ENCODE results near the gene BTBD3.

BTBD3 gene

DNA sequence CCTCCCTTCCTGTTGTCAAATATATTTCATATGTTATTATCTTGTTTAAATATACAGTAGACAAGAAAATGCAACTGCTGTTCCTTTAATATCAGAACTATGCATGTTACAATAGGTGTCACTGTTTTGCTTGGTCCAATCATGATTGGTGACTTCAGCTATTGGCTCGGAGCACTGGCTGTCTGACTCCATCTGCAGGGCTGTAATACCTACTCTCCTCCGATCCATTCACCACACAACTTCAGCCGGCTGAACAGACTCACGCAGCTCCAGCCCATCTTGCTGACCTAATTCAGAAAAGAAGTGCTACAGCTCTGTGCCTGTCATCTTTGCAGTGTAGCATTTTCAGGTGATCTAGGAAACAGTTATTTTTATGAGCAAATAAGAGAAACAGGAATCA is at the start of gene BTBD3:
Gene BTBD3 (plus strand): TSS at position 231 of the 400 bp plus-strand sequence. CDS start 383 bp downstream, outside the sequence.
- DNase-seq (ENCODE audit: low read depth) = no peak

DNA sequence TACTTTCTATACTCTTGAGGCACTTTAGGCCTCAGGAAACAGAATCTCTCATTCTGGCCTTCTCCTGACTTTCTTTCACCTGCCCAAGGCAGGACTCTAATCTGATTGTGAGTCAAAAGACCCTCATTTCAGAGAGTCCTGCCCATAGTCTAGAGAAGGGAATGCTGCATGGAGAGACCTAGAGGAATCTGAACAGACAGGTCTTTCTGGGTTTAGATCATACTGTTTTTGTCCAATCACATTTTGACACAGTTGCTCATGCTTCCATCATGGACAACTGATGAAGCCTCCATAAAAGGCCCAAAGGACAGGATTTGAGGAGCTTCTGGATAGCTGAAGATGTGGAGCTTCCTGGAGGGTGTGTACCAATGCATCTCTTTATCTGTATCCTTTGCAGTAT is 48.1 kb upstream of the BTBD3 start:
- no peak for DNase-seq (ENCODE audit: low read depth)

DNA sequence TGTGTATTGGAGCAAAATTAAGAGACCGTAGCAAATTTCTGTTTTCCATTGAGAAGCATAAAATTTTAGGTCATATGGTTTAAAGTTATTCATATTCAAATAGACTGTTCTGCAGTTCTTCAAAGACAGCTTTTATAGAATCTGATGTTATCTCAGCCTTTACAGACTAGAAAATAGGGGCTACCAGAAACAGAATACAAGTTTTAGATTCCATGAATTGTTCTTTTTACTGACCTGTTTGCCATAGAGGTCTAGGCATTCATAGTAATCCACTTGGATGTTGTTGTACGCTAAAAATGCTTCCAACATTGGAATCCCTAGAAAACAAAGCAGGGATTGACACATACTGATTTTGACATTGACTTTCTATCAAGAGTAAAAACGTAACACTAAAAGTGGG is 47.3 kb upstream of the BTBD3 start:
- no peak for DNase-seq (ENCODE audit: low read depth)

DNA sequence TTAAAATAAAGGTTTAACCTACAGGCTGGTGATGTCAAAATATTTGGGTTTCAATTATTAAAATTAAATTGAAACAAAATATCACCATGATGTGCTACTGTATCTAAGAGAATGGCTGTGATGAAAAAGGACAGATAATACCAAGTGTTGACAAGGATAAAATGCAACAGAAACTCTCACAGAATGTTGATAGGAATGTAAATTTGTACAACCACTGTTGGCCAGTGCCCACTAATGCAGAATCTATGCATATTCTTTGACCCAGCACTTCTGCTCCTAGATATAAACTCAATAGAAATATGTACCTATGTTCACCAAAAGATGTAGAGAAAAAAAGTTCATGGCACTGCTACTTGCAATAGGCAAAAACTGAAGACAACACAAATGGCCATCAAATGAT is 41.1 kb upstream of the BTBD3 start:
- DNase-seq (ENCODE audit: low read depth) = no peak

DNA sequence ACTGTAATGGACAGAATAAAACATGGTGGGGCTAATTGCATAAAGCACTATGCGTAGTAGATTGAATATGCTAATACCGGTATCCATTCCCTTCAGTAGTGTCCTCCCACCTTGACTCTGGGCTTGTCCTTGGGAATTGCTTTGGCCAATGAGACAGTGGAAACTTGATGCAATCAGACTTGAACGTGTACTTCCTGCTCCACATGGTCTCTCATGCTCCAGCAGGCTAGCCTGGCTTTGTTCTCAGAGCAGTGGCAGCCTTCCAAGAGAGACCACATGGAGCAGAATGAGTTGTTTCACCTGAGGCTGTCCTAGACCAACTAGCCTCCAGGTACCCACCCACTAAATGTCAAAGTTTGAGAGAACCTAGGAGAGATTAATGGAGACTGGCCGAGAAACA is 37.0 kb upstream of the BTBD3 start:
- no peak for DNase-seq (ENCODE audit: low read depth)

DNA sequence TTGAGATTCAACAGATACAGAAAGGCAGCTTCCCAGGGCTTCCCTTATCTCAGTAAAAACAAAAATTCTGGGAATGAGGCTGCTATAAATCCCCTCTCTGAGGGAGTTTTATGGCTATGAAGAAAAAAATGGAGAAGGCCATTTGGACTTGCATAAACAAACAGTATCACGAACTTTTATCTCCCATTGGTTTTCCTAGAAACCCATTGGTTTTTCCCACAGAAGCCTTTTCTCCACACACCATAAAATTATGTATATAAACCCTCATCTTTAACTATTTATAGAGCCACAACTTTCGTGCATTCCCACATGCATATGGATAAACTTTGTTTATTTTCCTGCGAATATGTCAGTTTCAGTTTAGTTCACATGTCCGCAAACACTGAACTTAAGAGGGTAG is 36.2 kb upstream of the BTBD3 start:
- DNase-seq (ENCODE audit: low read depth) = no peak

DNA sequence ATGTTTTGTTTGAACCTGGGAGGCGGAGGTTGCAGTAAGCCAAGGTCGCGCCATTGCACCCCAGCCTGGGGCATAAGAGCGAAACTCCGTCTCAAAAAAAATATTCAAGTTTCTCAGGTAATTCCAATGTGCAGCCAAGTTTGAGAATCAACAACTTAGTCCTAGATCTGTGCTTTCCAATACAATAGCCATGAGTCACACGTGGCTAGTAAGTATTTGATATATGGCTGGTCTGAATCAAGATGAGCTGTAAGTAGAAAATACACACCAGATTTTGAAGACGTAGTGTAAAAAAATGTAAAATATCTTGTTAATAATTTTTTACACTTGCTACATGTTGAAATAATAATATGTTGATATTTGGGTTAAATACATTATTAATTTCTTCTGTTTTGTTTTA is 35.0 kb upstream of the BTBD3 start:
- no peak for DNase-seq (ENCODE audit: low read depth)

DNA sequence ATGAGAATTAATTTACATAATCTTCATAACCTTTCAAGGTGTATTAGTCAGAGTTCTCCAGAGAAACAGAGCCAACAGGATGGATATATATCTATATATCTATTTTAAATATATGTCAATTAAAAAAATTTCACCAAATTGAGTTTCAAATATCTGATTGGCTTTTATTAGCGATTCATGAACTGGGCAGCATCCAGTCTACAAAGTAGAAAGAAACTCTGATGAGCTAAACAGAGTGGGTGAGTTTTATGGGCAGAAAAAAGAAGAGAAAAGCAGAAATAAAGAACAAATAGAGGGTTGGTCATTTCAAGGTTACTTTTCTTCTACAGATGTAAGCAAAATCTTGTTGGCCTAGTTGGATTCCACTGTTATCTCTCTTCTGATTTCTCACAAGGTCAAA is 29.0 kb upstream of the BTBD3 start:
- DNase-seq (ENCODE audit: low read depth) = no peak

DNA sequence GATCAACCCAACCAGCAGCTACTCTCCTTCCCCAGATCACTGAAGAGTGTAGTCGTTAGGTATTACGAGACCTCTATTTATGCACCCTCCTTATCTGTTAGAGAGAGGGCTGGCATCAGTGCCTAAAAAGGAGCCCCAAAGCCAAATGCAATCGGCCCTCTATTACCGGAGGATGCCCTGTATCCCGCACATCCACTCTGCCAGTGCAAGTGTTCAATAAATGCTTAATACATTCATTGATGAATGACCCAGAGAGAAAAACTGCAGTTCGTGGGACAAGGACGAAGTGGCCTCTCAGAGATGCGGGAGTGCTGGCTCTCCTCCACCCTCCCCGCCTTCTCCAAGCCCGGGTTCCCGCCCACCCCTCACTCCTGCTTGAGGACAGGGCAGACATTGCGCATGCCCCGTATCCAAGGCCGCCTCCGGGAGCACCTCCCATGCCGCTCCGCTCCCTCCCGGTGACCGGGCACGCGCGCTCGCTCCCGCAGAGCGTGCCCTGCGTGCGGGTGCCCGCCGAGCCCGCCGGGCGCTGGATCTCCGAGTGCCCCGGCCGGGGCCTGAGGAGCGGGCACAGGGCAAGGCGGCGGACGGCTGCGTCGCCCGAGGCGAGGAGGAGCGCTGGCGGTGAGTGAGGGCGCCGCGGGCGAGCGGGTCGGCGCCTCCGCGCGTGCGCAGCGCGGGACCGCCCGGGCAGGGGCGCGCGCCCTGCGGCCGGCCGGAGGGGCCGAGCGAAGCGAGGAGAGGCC is 27.2 kb upstream of the BTBD3 start:
- DNase-seq (ENCODE audit: low read depth) = no peak

DNA sequence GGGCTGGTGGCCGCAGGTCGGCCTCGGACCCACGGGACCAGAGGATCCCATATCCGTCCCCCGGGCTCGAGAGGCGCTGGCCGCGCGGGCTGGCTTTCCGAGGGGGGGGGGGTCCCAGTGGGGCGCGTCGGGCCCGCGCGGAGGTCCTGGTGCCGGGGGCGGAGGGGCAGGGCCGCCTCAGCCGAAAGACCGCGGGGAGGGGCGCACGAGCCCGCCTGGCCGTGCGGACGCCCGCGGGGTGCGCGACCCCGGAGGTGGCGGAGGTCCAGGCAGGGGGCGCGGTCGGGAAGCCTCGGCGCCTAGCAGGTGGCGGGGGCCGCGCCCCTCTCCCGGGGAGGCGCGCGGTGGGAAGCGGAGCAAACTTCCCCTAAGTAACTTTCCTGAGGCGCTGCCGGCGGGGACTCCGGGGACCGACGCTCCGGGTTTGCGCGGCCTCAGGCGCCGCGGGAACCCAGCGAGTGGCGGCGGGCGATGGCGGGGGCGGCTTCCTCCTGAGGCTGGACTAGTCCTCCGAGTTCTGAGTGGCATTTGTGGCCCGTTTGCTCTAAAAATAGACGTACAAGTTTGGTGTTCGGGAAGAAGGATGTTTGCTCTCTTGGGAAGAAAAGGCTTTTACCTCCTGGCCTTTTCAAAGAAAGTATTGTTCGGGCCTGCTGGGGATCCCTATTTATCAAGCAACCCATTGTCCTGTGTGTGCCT is 26.5 kb upstream of the BTBD3 start:
- no peak for DNase-seq (ENCODE audit: low read depth)

DNA sequence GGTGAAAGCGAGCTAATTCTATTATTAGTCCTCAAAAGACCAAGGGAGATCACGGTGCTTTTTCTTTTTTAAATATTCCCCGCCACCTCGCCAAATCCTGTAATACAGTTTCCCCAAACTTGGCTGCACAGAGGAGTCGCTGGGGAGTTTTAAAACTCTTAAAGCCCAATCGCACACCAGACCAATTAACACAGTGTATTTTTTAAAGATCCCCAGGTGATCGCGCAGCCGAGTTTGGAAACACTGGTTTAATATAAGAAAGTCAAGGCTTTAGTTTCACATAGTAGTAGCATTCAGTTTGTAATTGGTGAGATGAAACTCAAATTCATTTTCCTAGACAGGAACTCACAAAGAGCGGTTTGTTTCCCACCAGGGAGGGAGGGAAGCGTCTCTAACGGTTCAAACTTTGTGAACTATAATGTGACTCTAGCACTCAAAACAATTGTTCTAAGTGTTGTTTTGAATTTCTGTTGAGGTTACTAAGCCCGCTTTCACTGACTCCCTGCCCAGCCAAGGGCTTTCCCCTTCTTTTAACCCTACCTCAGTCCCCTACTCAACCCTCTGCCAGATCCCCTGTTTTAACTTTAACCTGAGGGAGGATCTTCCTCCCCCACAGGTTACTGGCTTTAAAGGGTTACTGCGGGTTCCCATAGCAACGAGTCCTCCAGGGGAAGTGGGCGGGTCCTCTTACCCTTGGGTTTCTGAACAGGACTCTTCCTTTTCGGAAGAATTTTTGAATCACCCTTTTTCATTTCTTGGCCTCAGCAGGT is 25.7 kb upstream of the BTBD3 start:
- DNase-seq (ENCODE audit: low read depth) = no peak

DNA sequence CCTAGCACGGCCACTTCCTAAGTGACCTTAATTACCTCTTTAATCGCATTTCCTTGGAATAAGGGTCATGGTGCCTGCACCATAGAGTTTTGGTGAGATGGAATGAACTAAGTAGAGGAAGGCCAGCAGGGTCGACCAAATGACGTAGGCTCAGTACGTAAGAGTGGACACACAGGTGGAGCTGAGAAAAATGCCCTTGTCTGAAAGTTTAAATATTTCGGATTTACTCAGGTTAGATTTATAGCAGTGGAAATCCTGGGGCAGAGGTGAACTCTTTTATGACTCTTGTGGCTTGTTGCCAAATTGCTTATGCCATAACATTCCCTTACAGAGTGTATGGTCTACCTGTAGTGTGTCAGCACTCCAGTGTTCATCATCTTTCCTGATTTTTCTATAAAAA is 23.6 kb upstream of the BTBD3 start:
- DNase-seq (ENCODE audit: low read depth) = no peak

DNA sequence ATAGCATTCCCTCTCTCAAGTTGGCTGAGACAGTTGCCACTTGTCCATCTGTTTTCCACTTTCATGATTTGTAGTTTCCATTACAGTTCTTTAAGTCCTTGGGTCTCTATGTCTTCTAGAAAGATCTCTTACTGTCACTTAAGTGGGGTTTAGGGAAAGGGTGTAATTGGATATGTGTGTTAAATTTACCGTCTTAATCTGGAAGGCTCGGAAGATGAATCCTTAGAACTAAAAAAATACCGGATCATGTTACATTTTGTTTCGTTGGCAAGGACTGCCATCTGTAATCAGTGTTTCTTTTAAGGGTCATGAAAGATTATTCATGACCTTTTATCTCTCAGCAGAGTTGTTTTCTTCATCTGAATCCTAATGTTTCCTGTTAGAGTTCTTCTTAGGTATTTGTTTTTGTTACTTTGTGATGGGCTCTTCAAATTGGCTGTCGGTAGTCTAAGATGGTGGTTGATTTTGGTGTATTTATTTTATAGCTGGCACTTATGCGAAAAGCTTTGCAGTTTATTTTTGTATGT is 21.8 kb upstream of the BTBD3 start:
- DNase-seq (ENCODE audit: low read depth) = no peak

DNA sequence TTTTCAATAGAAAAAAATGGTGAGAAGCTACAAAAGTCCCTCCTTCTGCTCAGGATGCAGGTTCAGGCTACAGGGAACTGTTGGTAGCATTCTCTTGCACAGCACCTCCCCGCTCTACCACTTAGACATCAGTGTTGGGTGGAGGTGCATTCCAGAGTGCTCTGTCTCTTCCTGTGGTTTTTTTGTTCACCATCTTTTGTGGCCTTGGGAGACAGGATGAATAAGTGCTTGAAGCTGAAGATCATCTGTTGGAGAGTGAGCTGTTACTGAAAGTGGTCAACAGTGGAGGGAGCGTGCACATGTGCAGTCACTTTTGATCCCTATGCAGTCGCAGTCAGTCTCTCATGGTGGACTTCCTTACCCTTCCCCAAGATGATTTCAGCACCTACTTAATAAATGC is 16.6 kb upstream of the BTBD3 start:
- DNase-seq (ENCODE audit: low read depth) = no peak

DNA sequence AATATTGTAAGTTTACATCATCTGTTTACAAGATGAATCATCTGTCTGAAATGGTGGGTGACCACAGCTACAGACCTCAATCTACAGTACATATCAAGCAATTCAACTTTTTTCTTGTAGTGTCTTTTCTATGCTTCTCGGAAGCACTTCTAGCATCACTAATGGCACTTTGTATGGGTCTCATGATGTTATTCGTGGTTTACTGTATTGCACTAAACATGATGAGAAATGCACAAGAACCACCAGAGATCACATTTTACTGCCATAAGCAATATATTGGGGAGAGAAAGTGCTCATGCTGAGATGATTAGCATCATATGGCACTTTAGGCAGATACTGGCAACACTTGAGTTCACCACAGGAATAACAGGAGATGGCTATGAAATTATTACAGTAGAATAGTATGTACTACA is 15.4 kb upstream of the BTBD3 start:
- DNase-seq (ENCODE audit: low read depth) = no peak

DNA sequence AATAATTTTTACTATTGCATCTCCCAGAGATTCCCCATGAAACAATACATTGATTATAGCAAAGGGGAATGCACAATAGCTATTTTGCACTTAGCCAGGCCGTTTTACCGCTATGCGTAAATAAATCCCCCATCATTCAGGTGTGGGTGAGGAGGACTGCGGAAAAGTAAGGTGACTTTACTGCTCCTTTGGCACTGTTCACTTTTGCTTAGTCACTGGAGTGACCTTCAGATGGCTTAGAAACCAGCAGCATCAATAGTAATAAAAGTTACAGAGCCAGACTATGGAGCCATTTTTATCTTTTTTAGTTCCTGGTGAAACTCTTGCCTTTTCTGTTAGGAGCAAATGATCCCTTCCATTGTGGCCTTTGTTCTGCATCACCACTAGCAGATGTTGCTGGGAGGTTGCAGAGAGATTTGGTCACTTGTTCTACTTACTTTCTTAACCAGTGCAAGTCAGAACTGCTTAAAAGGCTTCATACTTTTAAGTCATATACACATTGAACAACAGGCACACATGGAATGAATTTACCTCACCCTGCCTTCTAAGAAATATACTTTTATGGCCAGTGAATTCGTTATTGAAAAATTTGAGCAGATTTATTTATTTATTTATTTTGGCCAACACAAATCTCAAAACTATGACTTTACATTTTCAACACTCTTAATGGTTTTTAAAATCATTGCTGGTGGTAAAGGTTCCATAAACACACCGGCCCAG is 12.1 kb upstream of the BTBD3 start:
- DNase-seq (ENCODE audit: low read depth) = no peak

DNA sequence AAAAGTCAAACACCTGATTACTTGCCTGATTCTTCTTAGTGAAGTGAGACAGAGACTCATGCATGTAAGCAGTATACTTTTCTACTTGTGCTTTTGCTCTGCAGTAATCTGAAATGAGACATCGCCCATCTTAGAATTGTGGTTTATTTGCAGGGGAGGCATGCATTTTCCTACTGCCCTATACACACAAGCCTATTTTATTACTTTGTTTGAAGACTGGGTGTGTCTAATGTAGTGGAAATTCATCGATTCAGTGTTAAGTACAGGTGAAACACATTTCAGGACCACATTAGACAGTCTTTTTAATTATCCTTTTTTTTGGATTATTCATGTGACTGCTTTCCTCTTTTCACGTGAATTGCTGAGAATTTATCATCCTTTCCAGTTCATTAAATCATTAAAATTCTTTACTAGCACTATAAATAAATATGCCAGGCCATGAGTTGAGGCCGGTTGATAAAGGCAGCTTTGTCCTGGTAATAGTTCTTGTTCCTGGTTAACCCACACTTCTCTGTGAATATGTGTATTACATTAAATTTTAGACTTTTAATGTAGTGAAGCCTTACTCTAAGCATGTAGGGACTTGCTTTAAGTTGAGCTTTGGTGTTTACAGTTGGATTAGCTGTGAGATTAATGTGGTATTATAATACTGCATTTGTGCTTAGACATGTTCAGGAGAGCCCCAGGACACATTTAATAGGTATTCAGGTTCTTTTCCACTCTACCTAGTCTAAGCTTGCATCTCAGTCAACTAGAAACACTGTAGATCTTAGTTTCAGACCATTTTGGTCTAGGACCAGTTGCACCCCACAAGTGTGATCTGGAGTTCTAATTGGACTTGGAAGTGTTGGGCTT is 10.8 kb upstream of the BTBD3 start:
- DNase-seq (ENCODE audit: low read depth) = no peak

DNA sequence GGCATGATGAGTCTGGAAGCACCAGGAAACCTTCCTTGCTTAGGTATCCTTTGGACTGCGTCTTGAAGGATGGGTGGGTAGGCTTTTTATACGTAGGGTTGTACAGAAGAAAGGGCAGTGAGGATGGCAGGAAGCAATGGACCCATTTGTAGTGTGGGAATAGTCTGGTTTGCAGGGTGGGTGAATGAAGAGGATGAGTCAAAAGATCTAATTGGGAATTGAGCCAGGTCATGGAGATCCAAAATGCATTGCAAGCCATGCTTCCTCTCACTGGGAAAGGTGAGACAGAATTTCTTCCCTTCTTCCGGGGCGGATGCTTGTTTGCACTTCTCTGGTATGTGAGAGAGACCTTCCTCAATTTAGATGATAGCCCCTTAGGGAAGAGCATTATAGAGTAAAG is 10.1 kb upstream of the BTBD3 start:
- no peak for DNase-seq (ENCODE audit: low read depth)

DNA sequence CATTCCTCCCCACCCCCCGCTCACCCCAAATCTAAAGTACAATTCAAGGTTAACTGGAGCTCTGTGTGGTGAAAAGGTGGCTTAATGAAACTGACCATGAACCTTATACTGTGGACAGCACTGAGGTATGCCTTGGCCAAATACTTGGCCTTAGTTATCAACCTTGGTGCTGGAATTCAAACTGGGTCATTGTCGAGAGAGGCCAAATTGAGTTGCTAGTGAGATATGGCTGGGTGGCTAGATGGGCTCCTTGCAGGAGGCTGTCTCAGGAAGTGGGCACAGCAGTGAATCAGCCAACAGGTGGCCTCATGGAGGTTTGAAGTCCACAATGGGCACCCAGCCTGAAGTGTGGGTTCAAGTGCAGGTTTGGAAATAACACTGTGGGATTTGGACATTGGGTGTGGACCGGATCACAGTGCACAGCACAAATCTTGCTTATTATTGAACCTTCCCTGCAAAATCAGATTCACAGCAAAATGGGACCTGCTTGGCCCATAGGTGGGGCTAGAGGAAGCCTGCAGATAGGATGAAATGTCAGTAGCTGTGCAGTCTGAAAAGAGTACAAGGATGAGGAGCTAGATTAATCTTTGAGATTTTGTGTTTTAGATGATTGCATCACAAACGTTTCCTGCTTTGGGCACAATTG is 5.6 kb upstream of the BTBD3 start:
- DNase-seq (ENCODE audit: low read depth) = no peak

DNA sequence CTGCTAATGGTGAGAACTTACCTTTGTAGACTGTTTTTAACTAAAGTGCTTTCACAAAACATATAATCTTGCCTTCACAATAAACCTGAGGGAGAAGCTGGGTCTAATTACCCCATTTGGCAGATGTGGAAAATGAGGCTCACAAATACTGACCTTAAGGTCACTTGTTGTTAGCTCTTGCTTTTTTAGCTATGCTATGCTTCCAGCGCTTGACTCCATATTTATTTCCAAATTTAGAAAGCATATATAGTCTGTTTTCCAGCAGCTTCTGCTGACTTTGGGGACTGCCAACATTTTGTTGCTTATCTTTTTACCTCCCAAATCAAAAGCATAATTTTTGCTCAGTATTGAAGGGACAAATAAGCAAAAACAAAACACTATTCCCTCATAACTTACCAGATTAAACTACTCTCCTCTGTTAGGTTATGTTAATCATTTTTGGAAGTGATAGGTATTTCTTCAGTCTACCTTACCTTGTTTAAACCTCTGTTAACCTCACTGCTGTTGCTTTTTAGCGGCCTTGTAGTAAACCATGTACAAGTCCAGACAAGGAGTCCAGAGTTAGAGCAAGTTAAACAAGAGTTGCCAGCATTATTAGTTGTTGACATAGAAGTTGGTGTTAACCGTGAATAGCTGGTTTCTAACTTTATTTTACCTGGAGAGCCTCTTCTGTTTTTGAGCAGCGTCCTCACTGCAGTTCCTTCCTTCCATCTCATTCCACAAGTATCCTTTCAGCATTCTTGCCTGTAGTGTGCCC is 4.9 kb upstream of the BTBD3 start:
- DNase-seq (ENCODE audit: low read depth) = no peak

All from T-helper 22 cell (primary cell).